ENCODE results near the gene CD160. TPM values are rescaled to one million over a fixed set of nuclear protein-coding genes. Genes with fewer than 3 reads are reported as not detected.

Gene CD160
- total and polyA plus RNA-seq, 2 of the 13 experiments (the other 11 are each of a cell fraction or from before 2014, with no cell fraction given) = 0.09 TPM; not detected in 1

- TF ChIP-seq ZNF724P (CRISPR knock-in tag; IDR thresholded peaks at IDR 0.05; ENCODE audit: borderline replicate concordance) (no peak), ZNF431 (CRISPR knock-in tag; IDR thresholded peaks at IDR 0.05; ENCODE audit: borderline replicate concordance, low read depth) (no peak), SKI (IDR thresholded peaks at IDR 0.05; ENCODE audit: partially characterized antibody) (no peak), CHD2 (IDR thresholded peaks at IDR 0.05; ENCODE audit: low read depth, low read length) (no peak), HES4 (CRISPR knock-in tag; IDR thresholded peaks at IDR 0.05; ENCODE audit: borderline replicate concordance) (no peak), IRF2 (CRISPR knock-in tag; IDR thresholded peaks at IDR 0.05) (no peak), GATAD2A (CRISPR knock-in tag; IDR thresholded peaks at IDR 0.05) (0 out of 2 replicates have a peak, but pooled peaks have one; percentile 13), HNRNPH1 (optimal IDR thresholded peaks at IDR 0.05; ENCODE audit: low read depth, low read length) (no peak), RBAK (CRISPR knock-in tag; IDR thresholded peaks at IDR 0.05) (no peak), NFE2L2 (IDR thresholded peaks at IDR 0.05; ENCODE audit: low read length) (peak; percentile 84), ZFP62 (CRISPR knock-in tag; IDR thresholded peaks at IDR 0.05) (no peak), PCBP1 (IDR thresholded peaks at IDR 0.05; ENCODE audit: borderline replicate concordance, low read depth, low read length) (no peak), ZC3H13 (CRISPR knock-in tag; IDR thresholded peaks at IDR 0.05) (no peak), FOXO1 (CRISPR knock-in tag; IDR thresholded peaks at IDR 0.05) (no peak), ZNF615 (CRISPR knock-in tag; IDR thresholded peaks at IDR 0.05; ENCODE audit: borderline replicate concordance) (no peak), AKNA (CRISPR knock-in tag; IDR thresholded peaks at IDR 0.05; ENCODE audit: borderline replicate concordance) (no peak)
- TF ChIP-seq, protein P1, sequence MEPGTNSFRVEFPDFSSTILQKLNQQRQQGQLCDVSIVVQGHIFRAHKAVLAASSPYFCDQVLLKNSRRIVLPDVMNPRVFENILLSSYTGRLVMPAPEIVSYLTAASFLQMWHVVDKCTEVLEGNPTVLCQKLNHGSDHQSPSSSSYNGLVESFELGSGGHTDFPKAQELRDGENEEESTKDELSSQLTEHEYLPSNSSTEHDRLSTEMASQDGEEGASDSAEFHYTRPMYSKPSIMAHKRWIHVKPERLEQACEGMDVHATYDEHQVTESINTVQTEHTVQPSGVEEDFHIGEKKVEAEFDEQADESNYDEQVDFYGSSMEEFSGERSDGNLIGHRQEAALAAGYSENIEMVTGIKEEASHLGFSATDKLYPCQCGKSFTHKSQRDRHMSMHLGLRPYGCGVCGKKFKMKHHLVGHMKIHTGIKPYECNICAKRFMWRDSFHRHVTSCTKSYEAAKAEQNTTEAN (CRISPR knock-in tag; conservative IDR thresholded peaks at IDR 0.05) = no peak
- TF ChIP-seq, protein P2, sequence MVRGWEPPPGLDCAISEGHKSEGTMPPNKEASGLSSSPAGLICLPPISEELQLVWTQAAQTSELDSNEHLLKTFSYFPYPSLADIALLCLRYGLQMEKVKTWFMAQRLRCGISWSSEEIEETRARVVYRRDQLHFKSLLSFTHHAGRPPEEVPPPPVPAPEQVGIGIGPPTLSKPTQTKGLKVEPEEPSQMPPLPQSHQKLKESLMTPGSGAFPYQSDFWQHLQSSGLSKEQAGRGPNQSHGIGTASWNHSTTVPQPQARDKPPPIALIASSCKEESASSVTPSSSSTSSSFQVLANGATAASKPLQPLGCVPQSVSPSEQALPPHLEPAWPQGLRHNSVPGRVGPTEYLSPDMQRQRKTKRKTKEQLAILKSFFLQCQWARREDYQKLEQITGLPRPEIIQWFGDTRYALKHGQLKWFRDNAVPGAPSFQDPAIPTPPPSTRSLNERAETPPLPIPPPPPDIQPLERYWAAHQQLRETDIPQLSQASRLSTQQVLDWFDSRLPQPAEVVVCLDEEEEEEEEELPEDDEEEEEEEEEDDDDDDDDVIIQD (CRISPR knock-in tag; IDR thresholded peaks at IDR 0.05; ENCODE audit: low read depth) = 0 out of 2 replicates have a peak, but pooled peaks have one; percentile 12
- TF ChIP-seq, protein P3, sequence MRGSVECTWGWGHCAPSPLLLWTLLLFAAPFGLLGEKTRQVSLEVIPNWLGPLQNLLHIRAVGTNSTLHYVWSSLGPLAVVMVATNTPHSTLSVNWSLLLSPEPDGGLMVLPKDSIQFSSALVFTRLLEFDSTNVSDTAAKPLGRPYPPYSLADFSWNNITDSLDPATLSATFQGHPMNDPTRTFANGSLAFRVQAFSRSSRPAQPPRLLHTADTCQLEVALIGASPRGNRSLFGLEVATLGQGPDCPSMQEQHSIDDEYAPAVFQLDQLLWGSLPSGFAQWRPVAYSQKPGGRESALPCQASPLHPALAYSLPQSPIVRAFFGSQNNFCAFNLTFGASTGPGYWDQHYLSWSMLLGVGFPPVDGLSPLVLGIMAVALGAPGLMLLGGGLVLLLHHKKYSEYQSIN (CRISPR knock-in tag; IDR thresholded peaks at IDR 0.05; ENCODE audit: borderline replicate concordance) = no peak
- TF ChIP-seq, protein P4, sequence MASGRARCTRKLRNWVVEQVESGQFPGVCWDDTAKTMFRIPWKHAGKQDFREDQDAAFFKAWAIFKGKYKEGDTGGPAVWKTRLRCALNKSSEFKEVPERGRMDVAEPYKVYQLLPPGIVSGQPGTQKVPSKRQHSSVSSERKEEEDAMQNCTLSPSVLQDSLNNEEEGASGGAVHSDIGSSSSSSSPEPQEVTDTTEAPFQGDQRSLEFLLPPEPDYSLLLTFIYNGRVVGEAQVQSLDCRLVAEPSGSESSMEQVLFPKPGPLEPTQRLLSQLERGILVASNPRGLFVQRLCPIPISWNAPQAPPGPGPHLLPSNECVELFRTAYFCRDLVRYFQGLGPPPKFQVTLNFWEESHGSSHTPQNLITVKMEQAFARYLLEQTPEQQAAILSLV (CRISPR knock-in tag; IDR thresholded peaks at IDR 0.05; ENCODE audit: borderline replicate concordance) = no peak
Measured at GRCh38 chr1:145782272-145783099, 63.2 kb downstream of the CD160 start (continued).
